Lower lobe of right lung (tissue), 2 donors: ENCODE results near the gene MANF. TPM values are rescaled to one million over a fixed set of nuclear protein-coding genes. Genes with fewer than 3 reads are reported as not detected.

Experiments used
- ATAC-seq, 2 donors: fragments of 200-7000 bp; cut with Tn5 transposase; one replicate each; pipeline ENCODE4 v1.9.1; 2020 to 2022; ENCODE audit warnings: mild to moderate bottlenecking in 2 of 2, moderate library complexity in 2 of 2
- DNase-seq: peaks from one replicate; pipeline ENCODE4 v3.0.0-alpha.2; 2020
- H3K27ac ChIP-seq: fragments of 200-600 bp; one replicate; pipeline ENCODE4 v1.8.0; 2022
- H3K27me3 ChIP-seq: fragments of 200-600 bp; one replicate; pipeline ENCODE4 v1.8.0; 2022; ENCODE audit warnings: low read depth
- H3K36me3 ChIP-seq: fragments of 200-600 bp; one replicate; pipeline ENCODE4 v1.8.0; 2022; ENCODE audit warnings: mild to moderate bottlenecking
- H3K4me1 ChIP-seq: fragments of 200-600 bp; one replicate; pipeline ENCODE4 v1.8.0; 2022
- H3K4me3 ChIP-seq: fragments of 200-600 bp; one replicate; pipeline ENCODE4 v1.8.0; 2022; ENCODE audit warnings: mild to moderate bottlenecking
- H3K9me3 ChIP-seq: fragments of 200-600 bp; one replicate; pipeline ENCODE4 v1.8.0; 2022
- CTCF ChIP-seq: fragments of 200-600 bp; IDR thresholded peaks from one replicate; pipeline ENCODE4 v1.8.0; 2022; ENCODE audit warnings: antibody characterized with exemption, mild to moderate bottlenecking
- intact Hi-C: fragments of 100-400 bp; cut with DNase I; formaldehyde crosslinking; loops from one replicate; pipeline ENCODE4 v1.11.0; 2022
- total RNA-seq: library from RNA; stranded (reverse); fragmentation: NEBNext Ultra II Directional; extraction: Animal tissue kit (Norgen Biotek cat#: 25700); gene quantifications from one replicate; pipeline ENCODE4 v1.2.1, GENCODE V29; 2021
- donor health status: DM: no; HTN: yes; CAD: no; lungs with severe emphysema.

The MANF gene
- total RNA-seq, 1 donor from 2014 or later = 59.8 TPM

DNA sequence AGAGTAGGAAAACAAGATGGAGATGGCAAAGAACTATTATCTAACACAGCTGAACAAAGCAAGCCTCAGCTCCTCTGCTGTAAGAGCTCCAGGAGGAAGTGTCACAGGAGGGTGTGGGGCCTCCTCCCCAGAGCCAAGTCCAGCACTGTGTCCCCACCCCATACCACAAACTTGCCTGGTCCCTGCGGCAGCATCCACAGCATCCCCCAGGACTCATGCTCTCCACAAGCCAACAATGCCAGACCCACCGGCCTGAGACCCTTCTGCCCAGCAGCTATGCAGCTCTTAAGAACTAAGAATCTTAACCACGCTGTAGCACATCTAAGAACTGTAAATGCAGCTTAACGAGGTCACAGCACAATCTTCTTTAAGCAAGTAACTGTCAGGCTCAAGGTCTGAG lies 15.1 kb downstream of the MANF start:
- no peak for TF ChIP-seq CTCF
- H3K9me3 ChIP-seq = no peaks in the 10 kb centered on the region
- no peaks in the 10 kb centered on the region for H3K27me3 ChIP-seq
- DNase-seq = no peak
- H3K36me3 ChIP-seq = peaks cover 98% of the 10 kb centered on the region
- H3K4me3 ChIP-seq = no peak overlapping the region
- peaks cover 14% of the 10 kb centered on the region for H3K4me1 ChIP-seq
- intact Hi-C loops = no loop called here
- H3K27ac ChIP-seq = no peak overlapping the region
- no peak for ATAC-seq

GRCh38 chr3:51401735-51402134 lies 16.6 kb downstream of the MANF start:
- DNase-seq (no peak), ATAC-seq (peak; percentile 44 to 57)
- Histone ChIP-seq H3K27ac (no peak overlapping the region), H3K4me3 (no peak overlapping the region), H3K36me3 (peaks cover 88% of the 10 kb centered on the region), H3K9me3 (no peaks in the 10 kb centered on the region), H3K4me1 (peaks cover 5% of the 10 kb centered on the region), H3K27me3 (no peaks in the 10 kb centered on the region)
- intact Hi-C loops = no loop called here
- no peak for TF ChIP-seq CTCF

- intact Hi-C loops = no loop called here
- ATAC-seq = no peak
- no peak for DNase-seq
- H3K36me3 ChIP-seq = peaks cover 85% of the 10 kb centered on the region
- peaks cover 5% of the 10 kb centered on the region for H3K4me1 ChIP-seq
- no peaks in the 10 kb centered on the region for H3K9me3 ChIP-seq
- no peak overlapping the region for H3K27ac ChIP-seq
- no peaks in the 10 kb centered on the region for H3K27me3 ChIP-seq
- no peak for TF ChIP-seq CTCF
- H3K4me3 ChIP-seq = no peak overlapping the region
Observed at GRCh38 chr3:51403675-51404074, 18.6 kb downstream of the MANF start.

GRCh38 chr3:51408021-51408420 lies 22.9 kb downstream of the MANF start:
- Histone ChIP-seq H3K27me3 (no peaks in the 10 kb centered on the region), H3K36me3 (peaks cover 83% of the 10 kb centered on the region), H3K27ac (no peak overlapping the region), H3K4me3 (no peak overlapping the region), H3K4me1 (no peaks in the 10 kb centered on the region), H3K9me3 (no peaks in the 10 kb centered on the region)
- no peak for DNase-seq
- TF ChIP-seq CTCF = no peak
- no peak for ATAC-seq
- intact Hi-C loops = no loop called here

- no peak overlapping the region for H3K27ac ChIP-seq
- H3K4me3 ChIP-seq = no peak overlapping the region
- TF ChIP-seq CTCF = no peak
- DNase-seq = no peak
- H3K4me1 ChIP-seq = no peaks in the 10 kb centered on the region
- H3K9me3 ChIP-seq = no peaks in the 10 kb centered on the region
- intact Hi-C loops = no loop called here
- H3K36me3 ChIP-seq = peaks cover 83% of the 10 kb centered on the region
- ATAC-seq = peak; percentile 81 to 82
- no peaks in the 10 kb centered on the region for H3K27me3 ChIP-seq
Observed at GRCh38 chr3:51408813-51409212, 23.7 kb downstream of the MANF start.

DNA sequence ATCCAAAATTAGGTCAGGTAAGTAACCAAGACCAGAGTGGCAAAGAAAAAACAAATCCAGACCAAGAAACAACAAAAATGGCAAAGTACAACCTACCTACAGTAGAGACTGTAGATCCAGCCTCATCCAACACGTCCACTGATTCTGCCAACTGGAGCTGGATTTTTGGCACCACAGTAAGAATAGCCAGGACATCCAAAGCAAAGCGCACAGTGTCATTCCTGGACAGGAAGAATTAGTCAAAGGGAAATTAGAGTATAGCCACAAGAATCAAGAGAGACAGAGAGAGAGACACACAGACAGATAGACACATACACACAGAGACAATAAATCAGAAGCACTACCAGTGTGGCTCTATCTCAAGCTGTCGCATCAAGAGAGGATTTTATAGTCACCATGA lies 37.1 kb downstream of the MANF start:
- peaks cover 85% of the 10 kb centered on the region for H3K36me3 ChIP-seq
- ATAC-seq = no peak

More for the DNA sequence above, 37.1 kb downstream of the MANF start:
- intact Hi-C loops = no loop called here
- Histone ChIP-seq H3K27ac (no peak overlapping the region), H3K4me1 (no peaks in the 10 kb centered on the region), H3K4me3 (no peak overlapping the region), H3K9me3 (no peaks in the 10 kb centered on the region), H3K27me3 (no peaks in the 10 kb centered on the region)
- DNase-seq = no peak
- no peak for TF ChIP-seq CTCF
